GM10248 (cell line): ENCODE data around the gene ST3GAL3.
"Not testable (repeated sequence)": the region's sequence is repeated elsewhere in the genome, so short reads cannot be mapped to it uniquely, and the experiment has no call there.

Experiments
- CTCF ChIA-PET: fragments of 300-600 bp; sonication (Branson Sonifier 250); formaldehyde crosslinking; extraction: SDS; loops from one replicate; lab custom pipeline; 2021; ENCODE audit warnings: antibody characterized with exemption; lab: Yijun Ruan, JAX
- POLR2A ChIA-PET: fragments of 350-650 bp; sonication (Branson Sonifier 250); formaldehyde crosslinking; extraction: SDS; loops from one replicate; lab custom pipeline; 2020; ENCODE audit warnings: antibody characterized with exemption; lab: Yijun Ruan, JAX
- DNase-seq: peaks from one replicate; pipeline ENCODE4 v3.0.0; 2012; ENCODE audit errors: extremely low spot score
- TF ChIP-seq, protein P1 (sequence below): IDR thresholded peaks from 2 replicates; pipeline ENCODE4 v1.5.1; 2012; ENCODE audit warnings: mild to moderate bottlenecking, low read depth; ENCODE audit errors: extremely low read depth, missing control alignments, control extremely low read depth

Gene ST3GAL3

DNA sequence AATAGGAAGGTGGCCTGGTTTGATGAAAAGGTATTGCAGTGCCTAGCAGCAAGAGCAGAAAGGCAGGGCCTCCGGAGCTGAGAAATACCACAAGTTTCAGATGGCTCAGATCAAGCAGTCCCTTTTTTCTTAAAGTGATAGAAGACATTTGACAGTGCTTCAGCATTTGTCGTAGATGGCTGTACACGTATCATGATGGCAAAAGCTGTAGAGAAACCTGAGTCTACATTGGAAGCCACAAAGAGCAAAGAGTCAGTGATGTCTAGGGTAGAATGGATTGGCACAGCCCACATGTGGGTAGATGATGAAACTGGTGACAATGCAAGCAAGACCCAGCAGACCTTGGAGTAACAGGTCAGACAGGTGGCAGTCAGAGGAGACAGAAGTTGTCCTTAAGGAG lies 124.9 kb downstream of the ST3GAL3 start:
- ChIA-PET CTCF (interaction anchor here (1.1 to 4.7 kb wide), 6 partner anchors 29 to 102 kb away, joined by 3 to 19 read pairs (median 4); no protein-coding TSS in a partner anchor), POLR2A (no interaction called here)
- TF ChIP-seq, protein P1, sequence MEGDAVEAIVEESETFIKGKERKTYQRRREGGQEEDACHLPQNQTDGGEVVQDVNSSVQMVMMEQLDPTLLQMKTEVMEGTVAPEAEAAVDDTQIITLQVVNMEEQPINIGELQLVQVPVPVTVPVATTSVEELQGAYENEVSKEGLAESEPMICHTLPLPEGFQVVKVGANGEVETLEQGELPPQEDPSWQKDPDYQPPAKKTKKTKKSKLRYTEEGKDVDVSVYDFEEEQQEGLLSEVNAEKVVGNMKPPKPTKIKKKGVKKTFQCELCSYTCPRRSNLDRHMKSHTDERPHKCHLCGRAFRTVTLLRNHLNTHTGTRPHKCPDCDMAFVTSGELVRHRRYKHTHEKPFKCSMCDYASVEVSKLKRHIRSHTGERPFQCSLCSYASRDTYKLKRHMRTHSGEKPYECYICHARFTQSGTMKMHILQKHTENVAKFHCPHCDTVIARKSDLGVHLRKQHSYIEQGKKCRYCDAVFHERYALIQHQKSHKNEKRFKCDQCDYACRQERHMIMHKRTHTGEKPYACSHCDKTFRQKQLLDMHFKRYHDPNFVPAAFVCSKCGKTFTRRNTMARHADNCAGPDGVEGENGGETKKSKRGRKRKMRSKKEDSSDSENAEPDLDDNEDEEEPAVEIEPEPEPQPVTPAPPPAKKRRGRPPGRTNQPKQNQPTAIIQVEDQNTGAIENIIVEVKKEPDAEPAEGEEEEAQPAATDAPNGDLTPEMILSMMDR = no peak
- DNase-seq = peak; percentile 44

DNA sequence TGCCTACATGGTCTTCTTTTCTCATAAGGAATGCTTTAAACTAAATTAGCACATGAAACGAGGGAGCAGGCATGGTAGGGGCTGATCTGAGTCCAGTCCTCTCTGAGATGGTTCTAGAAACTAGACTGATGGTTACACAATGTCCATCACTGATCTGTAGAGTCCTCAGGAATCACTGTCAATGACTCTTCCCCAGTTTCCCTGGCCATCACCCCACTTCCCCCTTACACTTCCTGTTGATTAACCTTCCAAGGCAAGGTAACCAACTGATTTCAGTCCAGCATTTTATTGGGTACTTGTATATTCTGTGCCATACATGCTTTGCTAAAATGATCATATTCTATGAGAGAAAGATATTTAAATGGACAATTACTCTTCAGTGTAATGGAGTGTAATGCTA lies 125.7 kb downstream of the ST3GAL3 start:
- POLR2A ChIA-PET = no interaction called here
- no peak for DNase-seq
- TF ChIP-seq, protein P1 = no peak
- CTCF ChIA-PET = interaction anchor here (1.7 to 4.7 kb wide), 4 partner anchors 32 to 102 kb away, joined by 3 to 19 read pairs (median 6); no protein-coding TSS in a partner anchor

GRCh38 chr1:43833902-43834279 lies 126.6 kb downstream of the ST3GAL3 start:
- POLR2A ChIA-PET, DNase-seq, CTCF ChIA-PET: not testable (repeated sequence)

- CTCF ChIA-PET = no interaction called here
- POLR2A ChIA-PET = no interaction called here
- DNase-seq = no peak
- TF ChIP-seq, protein P1 = no peak
Measured at GRCh38 chr1:43834280-43835081, 127.1 kb downstream of the ST3GAL3 start.

GRCh38 chr1:43835082-43836021 lies 128.0 kb downstream of the ST3GAL3 start:
- DNase-seq = no peak
- POLR2A ChIA-PET = no interaction called here
- TF ChIP-seq, protein P1 = no peak
- CTCF ChIA-PET = interaction anchor here (1.3 kb wide), 1 partner anchor 15 kb away, joined by 3 read pairs; no protein-coding TSS in a partner anchor

- TF ChIP-seq, protein P1 = no peak
- DNase-seq = peak; percentile 46
- ChIA-PET POLR2A (no interaction called here), CTCF (interaction anchor here (1.3 to 2.9 kb wide), 3 partner anchors 16 to 98 kb away, joined by 3 to 15 read pairs (median 10); partner anchors contain the start of gene ARTN)
Measured at GRCh38 chr1:43836267-43836951, 129.1 kb downstream of the ST3GAL3 start.
